ENCODE results near the gene EPB41L5. TPM values are rescaled to one million over a fixed set of nuclear protein-coding genes. Genes with fewer than 3 reads are reported as not detected.
A peak's percentile ranks its signal among the peaks of the same experiment; 100 is the strongest.

EPB41L5 gene
- total and polyA plus RNA-seq, 9 of the 15 experiments (the other 6 are each of a cell fraction or from before 2014, with no cell fraction given): 2.3 to 14.1 (median 8.2) TPM

GRCh38 chr2:120158658-120159057 is 145.8 kb downstream of the EPB41L5 start (continued):
- peak; percentile 72; the same call in 1 of the 2 replicates for TF ChIP-seq SMARCC2 (IDR thresholded peaks at IDR 0.05; ENCODE audit: low read depth)
- peak; percentile 21; the same call in 1 of the 2 replicates for TF ChIP-seq ZNF395 (CRISPR knock-in tag; IDR thresholded peaks at IDR 0.05)
- TF ChIP-seq DPF2 (IDR thresholded peaks at IDR 0.05): peak; percentile 63
- 0 out of 2 replicates have a peak, but pooled peaks have one; percentile 47 for TF ChIP-seq CREB3 (tag; conservative IDR thresholded peaks at IDR 0.05; ENCODE audit: low read depth)

GRCh38 chr2:120161190-120161589 is 148.3 kb downstream of the EPB41L5 start:
- in situ Hi-C loops (cut with MboI): no loop called here
- H3K9me3 ChIP-seq (replicated peaks; ENCODE audit: control insufficient read depth, insufficient read depth, low read depth, low read length): no peaks in the 10 kb centered on the region
- DNase-seq (ENCODE audit: extremely low read depth in 1 of 4, low spot score in 3 of 4) (no peak), FAIRE-seq (no peak), ATAC-seq (no peak)
- no peak overlapping the region for H3K4me3 ChIP-seq
- H4K20me1 ChIP-seq (replicated peaks; ENCODE audit: control insufficient read depth, insufficient read depth, low read length): no peaks in the 10 kb centered on the region
- H3K79me2 ChIP-seq (ENCODE audit: control insufficient read depth, insufficient read depth, low read length): no peaks in the 10 kb centered on the region
- H3K36me3 ChIP-seq (ENCODE audit: control insufficient read depth, insufficient read depth, low read length): no peaks in the 10 kb centered on the region
- BruUV-seq (replicated peaks): no TSS peak
- H2AFZ ChIP-seq (ENCODE audit: low read depth, low read length): no peak overlapping the region
- intact Hi-C loops (cut with micrococcal nuclease): no loop called here
- H3K27me3 ChIP-seq (ENCODE audit: control insufficient read depth in 2 of 2, insufficient read depth in 2 of 2, low read length in 2 of 2): no peaks in the 10 kb centered on the region; a peak in 1 of 5 replicates
- POLR2A ChIA-PET: interaction anchor here (1.1 kb wide), 1 partner anchor 9 kb away, joined by 3 read pairs; no protein-coding TSS in a partner anchor
- H3K4me2 ChIP-seq (ENCODE audit: insufficient read depth, low read length): no peak overlapping the region
- H3K9me1 ChIP-seq (ENCODE audit: control insufficient read depth, insufficient read depth, low read length): no peaks in the 10 kb centered on the region
- no peaks in the 10 kb centered on the region for H3K4me1 ChIP-seq (replicated peaks in 1 of 2; ENCODE audit: control insufficient read depth in 2 of 2, insufficient read depth in 2 of 2, low read length in 2 of 2)
- CTCF ChIA-PET (ENCODE audit: low intra/inter-chr PET ratio): no interaction called here
- H3K27ac ChIP-seq (ENCODE audit: extremely low read depth, low read depth, low read length): no peak overlapping the region
- H3K9ac ChIP-seq (ENCODE audit: insufficient read depth in 1 of 2, low read depth in 2 of 2, low read length in 2 of 2): no peak overlapping the region
- TF ChIP-seq MYBL2 (IDR thresholded peaks at IDR 0.05; ENCODE audit: low read depth) (no peak), MYBL2 (CRISPR knock-in tag; IDR thresholded peaks at IDR 0.05; ENCODE audit: borderline replicate concordance) (no peak), PTTG1 (tag; IDR thresholded peaks at IDR 0.05; ENCODE audit: low read depth) (no peak), HDGF (IDR thresholded peaks at IDR 0.05) (no peak), CEBPB (tag; IDR thresholded peaks at IDR 0.05) (no peak)
